B cell (primary cell): ENCODE measurements around the gene CELF4. TPM values are rescaled to one million over a fixed set of nuclear protein-coding genes. Genes with fewer than 3 reads are reported as not detected.

Source experiments
- ATAC-seq: fragments of 200-7000 bp; cut with Tn5 transposase; one replicate; pipeline ENCODE4 v1.10.0; 2021; ENCODE audit warnings: low read depth, mild to moderate bottlenecking, moderate number of reproducible peaks, moderate library complexity
- CTCF ChIA-PET: fragments of 350-600 bp; sonication (Branson Sonifier 250); formaldehyde crosslinking; loops from one replicate; lab custom pipeline; 2021; ENCODE audit warnings: antibody characterized with exemption, inconsistent platforms; lab: Charles Lee
- POLR2A ChIA-PET: fragments of 350-600 bp; sonication (Branson Sonifier 250); formaldehyde crosslinking; loops from one replicate; lab custom pipeline; 2021; ENCODE audit warnings: antibody characterized with exemption; lab: Charles Lee
- DNase-seq: peaks from one replicate; pipeline ENCODE4 v3.0.0; 2013
- H2AFZ ChIP-seq: 2 replicates; pipeline ENCODE4 v1.6.1; 2012; ENCODE audit warnings: mild to moderate bottlenecking, low read depth, low read length; ENCODE audit not compliant: insufficient read depth, poor library complexity, severe bottlenecking
- H3K27ac ChIP-seq, 2 donors: 1 replicate in 1 of 2; 2 replicates in 1 of 2; pipeline ENCODE4 v1.5.1; 2012 to 2013; ENCODE audit warnings: low read length in 2 of 2, mild to moderate bottlenecking in 2 of 2, moderate library complexity in 1 of 2
- H3K27me3 ChIP-seq, 4 experiments: fragments of 200-600 bp in 1 of 4; sonication (generic) in 1 of 4; replicated peaks in 1 of 4; 1 replicate in 2 of 4; 2 replicates in 2 of 4; pipeline versions ENCODE4 v1.6.1 to v1.7.0; 2013 to 2016; ENCODE audit warnings: low read length in 3 of 4, mild to moderate bottlenecking in 2 of 4, mixed read lengths in 1 of 4, moderate library complexity in 1 of 4; ENCODE audit not compliant: insufficient read depth in 4 of 4, control insufficient read depth in 3 of 4; ENCODE audit errors: control extremely low read depth in 1 of 4
- H3K36me3 ChIP-seq, 2 experiments: replicated peaks in 1 of 2; 1 replicate in 1 of 2; 2 replicates in 1 of 2; pipeline versions ENCODE4 v1.6.1 to v1.7.1; 2013; ENCODE audit warnings: low read length in 1 of 2; ENCODE audit not compliant: insufficient read depth in 2 of 2, control insufficient read depth in 1 of 2; ENCODE audit errors: control extremely low read depth in 1 of 2, extremely low read depth in 1 of 2
- H3K4me1 ChIP-seq, 2 donors: fragments of 200-600 bp in 1 of 2; sonication (generic) in 1 of 2; 1 replicate in 1 of 2; 2 replicates in 1 of 2; pipeline versions ENCODE4 v1.5.1 to v1.6.1; 2013 to 2017; ENCODE audit warnings: low read length in 2 of 2; ENCODE audit not compliant: control insufficient read depth in 2 of 2, insufficient read depth in 2 of 2
- H3K4me2 ChIP-seq: replicated peaks from 2 replicates; pipeline ENCODE3; 2012; ENCODE audit warnings: mild to moderate bottlenecking, low read depth, low read length; ENCODE audit not compliant: poor library complexity, severe bottlenecking
- H3K4me3 ChIP-seq, 5 experiments: fragments of 200-600 bp in 1 of 5; sonication (generic) in 1 of 5; 1 replicate in 3 of 5; 2 replicates in 2 of 5; pipeline versions ENCODE4 v1.5.1 to v1.7.0; 2011 to 2016; ENCODE audit warnings: low read length in 4 of 5, mild to moderate bottlenecking in 4 of 5, low read depth in 2 of 5, control low read depth in 1 of 5, moderate library complexity in 1 of 5; ENCODE audit not compliant: insufficient read depth in 1 of 5; ENCODE audit errors: control extremely low read depth in 1 of 5, extremely low read depth in 1 of 5
- H3K79me2 ChIP-seq: fragments of 200-600 bp; sonication (generic); one replicate; pipeline ENCODE4 v1.6.0; 2016; ENCODE audit warnings: low read length; ENCODE audit not compliant: control insufficient read depth, insufficient read depth
- H3K9ac ChIP-seq: fragments of 200-600 bp; sonication (generic); 2 replicates; pipeline ENCODE4 v1.6.1; 2017; ENCODE audit warnings: mild to moderate bottlenecking, low read length, moderate library complexity
- H3K9me3 ChIP-seq, 3 donors: one replicate each; pipeline versions ENCODE4 v1.6.1 to v1.7.1; 2013; ENCODE audit warnings: low read length in 2 of 3; ENCODE audit not compliant: control insufficient read depth in 2 of 3, insufficient read depth in 1 of 3; ENCODE audit errors: control extremely low read depth in 1 of 3
- H4K20me1 ChIP-seq: 2 replicates; pipeline ENCODE4 v1.6.0; 2012; ENCODE audit warnings: mild to moderate bottlenecking, low read length; ENCODE audit not compliant: insufficient read depth, control insufficient read depth, poor library complexity, severe bottlenecking
- H3K27ac Mint-ChIP-seq: one replicate; pipeline ENCODE4 v1.8.0; 2021; ENCODE audit warnings: mixed read lengths
- H3K27me3 Mint-ChIP-seq: one replicate; pipeline ENCODE4 v1.8.0; 2021; ENCODE audit warnings: mixed read lengths
- H3K4me1 Mint-ChIP-seq: one replicate; pipeline ENCODE4 v1.8.0; 2021; ENCODE audit warnings: mixed read lengths
- H3K4me3 Mint-ChIP-seq: one replicate; pipeline ENCODE4 v1.8.0; 2021; ENCODE audit warnings: mixed read lengths
- H3K9me3 Mint-ChIP-seq: one replicate; pipeline ENCODE4 v1.8.0; 2022; ENCODE audit warnings: mixed read lengths; ENCODE audit not compliant: insufficient read depth
- CTCF ChIP-seq: fragments of 200-600 bp; IDR thresholded peaks from one replicate; pipeline ENCODE4 v1.8.0; 2022; ENCODE audit warnings: antibody characterized with exemption, mild to moderate bottlenecking
- EZH2 ChIP-seq: IDR thresholded peaks from 2 replicates; pipeline ENCODE4 v1.6.1; 2012; ENCODE audit warnings: borderline replicate concordance, low read depth, mild to moderate bottlenecking, moderate library complexity, low read length; ENCODE audit not compliant: insufficient read depth, poor library complexity, severe bottlenecking
- whole genome bisulfite sequencing: methylation state at CpG from one replicate; pipeline ENCODE4 v1.1.5; 2013; ENCODE audit warnings: missing lambda C conversion rate; ENCODE audit not compliant: insufficient coverage; 5-methylcytosine and 5-hydroxymethylcytosine counted together
- intact Hi-C: fragments of 100-400 bp; cut with micrococcal nuclease; formaldehyde crosslinking; loops from one replicate; pipeline ENCODE4 v1.10.0; 2022
- polyA plus RNA-seq: library from polyadenylated mRNA; depleted of rRNA; stranded (reverse); fragments of >200 nt; gene quantifications from 2 replicates; pipeline ENCODE4 v1.2.3, GENCODE V29; 2012
- total RNA-seq, 2 donors: library from RNA; stranded (reverse); fragments of 120-200 nt in 1 of 2; gene quantifications; 1 replicate in 1 of 2; 2 replicates in 1 of 2; pipeline versions ENCODE4 v1.2.3 to v1.2.4, GENCODE V29; 2013 to 2022

The CELF4 gene
- total and polyA plus RNA-seq, 2 donors (not counting 1 experiment from before 2014, with no cell fraction given): not detected

- no peak overlapping the region for H3K27ac Mint-ChIP-seq
- ChIA-PET CTCF (no interaction called here), POLR2A (no interaction called here)
- no peak overlapping the region for H3K4me2 ChIP-seq
- no peaks in the 10 kb centered on the region for H3K79me2 ChIP-seq
- H2AFZ ChIP-seq: no peak overlapping the region
- intact Hi-C loops: no loop called here
- TF ChIP-seq EZH2: no peak
- TF ChIP-seq CTCF: no peak
- ATAC-seq (no peak), DNase-seq (no peak)
- H3K9ac ChIP-seq: no peak overlapping the region
- no peaks in the 10 kb centered on the region for H3K4me1 ChIP-seq
- no peaks in the 10 kb centered on the region for H3K27me3 ChIP-seq
- H3K36me3 ChIP-seq: no peaks in the 10 kb centered on the region
- no peaks in the 10 kb centered on the region for H3K9me3 Mint-ChIP-seq
- no peaks in the 10 kb centered on the region for H3K9me3 ChIP-seq
- H3K4me1 Mint-ChIP-seq: no peaks in the 10 kb centered on the region
- no peaks in the 10 kb centered on the region for H4K20me1 ChIP-seq
- WGBS: 100% methylated on average over 1 of the region's 8 CpGs
- no peak overlapping the region for H3K4me3 ChIP-seq
- H3K27ac ChIP-seq: no peak overlapping the region
- no peak overlapping the region for H3K4me3 Mint-ChIP-seq
- no peaks in the 10 kb centered on the region for H3K27me3 Mint-ChIP-seq
Measured at GRCh38 chr18:37307181-37307580, 258.4 kb downstream of the CELF4 start.

- H4K20me1 ChIP-seq: no peaks in the 10 kb centered on the region
- Mint-ChIP-seq H3K9me3 (no peaks in the 10 kb centered on the region), H3K4me1 (no peaks in the 10 kb centered on the region), H3K4me3 (no peak overlapping the region), H3K27me3 (no peaks in the 10 kb centered on the region), H3K27ac (no peak overlapping the region)
- H3K4me1 ChIP-seq: no peaks in the 10 kb centered on the region
- no peak for TF ChIP-seq CTCF
- no peak for TF ChIP-seq EZH2
- H3K4me2 ChIP-seq: no peak overlapping the region
- WGBS: 91% methylated on average over 8 of the region's 8 CpGs
- H3K9me3 ChIP-seq: no peaks in the 10 kb centered on the region
- intact Hi-C loops: no loop called here
- H3K27ac ChIP-seq: no peak overlapping the region
- H2AFZ ChIP-seq: no peak overlapping the region
- CTCF ChIA-PET: no interaction called here
- H3K4me3 ChIP-seq: no peak overlapping the region
- H3K79me2 ChIP-seq: no peaks in the 10 kb centered on the region
- no peak overlapping the region for H3K9ac ChIP-seq
- no peaks in the 10 kb centered on the region for H3K36me3 ChIP-seq
- POLR2A ChIA-PET: no interaction called here
- ATAC-seq: no peak
- H3K27me3 ChIP-seq: no peaks in the 10 kb centered on the region
- no peak for DNase-seq
Measured at GRCh38 chr18:37306432-37306831, 259.2 kb downstream of the CELF4 start.
